ENCODE measurements around the gene ADCY5. TPM values are rescaled to one million over a fixed set of nuclear protein-coding genes. Genes with fewer than 3 reads are reported as not detected.

The ADCY5 gene
- total and polyA plus RNA-seq, 4 donors, result 0.74 to 6.6 (median 2.9) TPM

DNA sequence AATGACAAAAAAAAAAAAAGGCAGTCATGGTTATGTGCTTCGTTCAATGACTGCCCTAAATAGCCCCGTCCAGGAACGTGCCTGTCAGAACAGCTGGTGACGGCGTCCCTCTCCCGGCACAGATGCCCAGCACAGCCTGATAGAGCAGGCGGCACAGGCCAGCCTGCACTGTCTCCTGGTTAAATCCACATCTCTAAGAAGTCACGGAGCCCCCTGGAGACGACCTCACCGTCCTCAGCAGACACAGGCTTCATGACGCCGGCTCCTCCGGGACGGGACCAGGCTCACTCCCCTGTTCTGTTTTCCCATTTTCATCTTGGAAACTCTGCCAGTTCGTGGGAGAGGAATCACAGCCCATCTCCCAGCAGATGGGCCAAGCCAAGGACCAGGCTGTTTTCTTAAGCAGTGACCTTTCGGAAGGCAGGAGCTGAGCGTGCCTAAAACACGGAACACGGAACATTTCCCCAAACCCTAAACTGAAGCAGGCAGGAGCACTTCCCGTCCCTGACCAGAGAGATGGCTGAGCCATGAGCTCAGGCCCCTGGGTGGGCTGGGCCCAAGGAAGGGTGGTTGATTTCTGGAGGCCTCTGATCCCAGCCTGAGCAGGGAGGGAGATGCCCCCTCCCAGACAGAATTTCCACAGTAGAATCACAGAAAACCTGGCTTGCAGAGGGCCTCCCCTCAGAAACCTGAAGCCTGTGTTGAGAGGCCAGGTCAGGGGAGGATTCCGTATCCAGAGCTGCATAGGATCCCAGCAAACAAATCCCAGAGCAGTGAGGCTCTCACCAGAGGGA lies 35.9 kb downstream of the ADCY5 start (continued):
- TF ChIP-seq YY1 (IDR thresholded peaks at IDR 0.05), result no peak
- TF ChIP-seq, protein P1, sequence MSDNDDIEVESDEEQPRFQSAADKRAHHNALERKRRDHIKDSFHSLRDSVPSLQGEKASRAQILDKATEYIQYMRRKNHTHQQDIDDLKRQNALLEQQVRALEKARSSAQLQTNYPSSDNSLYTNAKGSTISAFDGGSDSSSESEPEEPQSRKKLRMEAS (IDR thresholded peaks at IDR 0.05), result no peak

GRCh38 chr3:123412076-123412475 lies 36.8 kb downstream of the ADCY5 start:
- 84% methylated on average over 9 of the region's 9 CpGs for WGBS
- Histone ChIP-seq H3K27me3 (ENCODE audit: control insufficient read depth in 4 of 4, insufficient read depth in 4 of 4, low read length in 3 of 4) (no peaks in the 10 kb centered on the region), H3K9ac (ENCODE audit: low read depth in 1 of 2, low read length in 2 of 2) (no peak overlapping the region), H3K4me3 (ENCODE audit: low read depth in 1 of 3, low read length in 3 of 3) (no peak overlapping the region), H3K36me3 (ENCODE audit: control insufficient read depth in 4 of 4, insufficient read depth in 3 of 4, low read depth in 1 of 4, low read length in 3 of 4) (no peaks in the 10 kb centered on the region), H3K27ac (ENCODE audit: low read depth in 1 of 2, low read length in 2 of 2) (peak overlapping the region; percentile 23 to 65), H3K4me1 (ENCODE audit: control insufficient read depth in 4 of 4, insufficient read depth in 4 of 4, low read length in 3 of 4) (peaks cover 10 to 30% (median 24%) of the 10 kb centered on the region in 4 donors), H3K9me3 (ENCODE audit: control insufficient read depth in 4 of 4, low read length in 3 of 4) (no peaks in the 10 kb centered on the region)
- TF ChIP-seq REST (IDR thresholded peaks at IDR 0.05), result no peak
- TF ChIP-seq FOXA2 (IDR thresholded peaks at IDR 0.05), result no peak
- no peak for TF ChIP-seq ZBTB33 (IDR thresholded peaks at IDR 0.05)
- TF ChIP-seq RXRA (IDR thresholded peaks at IDR 0.05), result no peak
- TF ChIP-seq HNF4A (conservative IDR thresholded peaks at IDR 0.05), result no peak
- TF ChIP-seq HNF4G (IDR thresholded peaks at IDR 0.05), result no peak
- no peak for TF ChIP-seq RAD21 (IDR thresholded peaks at IDR 0.05)
- no peak for TF ChIP-seq FOXA1 (IDR thresholded peaks at IDR 0.05)
- no peak for DNase-seq (ENCODE audit: low spot score)

GRCh38 chr3:123411340-123412040 lies 37.4 kb downstream of the ADCY5 start:
- no peak for DNase-seq (ENCODE audit: low spot score)
- 71% methylated on average over 9 of the region's 9 CpGs for WGBS
- Histone ChIP-seq H3K4me1 (ENCODE audit: control insufficient read depth in 4 of 4, insufficient read depth in 4 of 4, low read length in 3 of 4) (peaks cover 10 to 36% (median 26%) of the 10 kb centered on the region in 4 donors), H3K27me3 (ENCODE audit: control insufficient read depth in 4 of 4, insufficient read depth in 4 of 4, low read length in 3 of 4) (no peaks in the 10 kb centered on the region), H3K4me3 (ENCODE audit: low read depth in 1 of 3, low read length in 3 of 3) (no peak overlapping the region), H3K9me3 (ENCODE audit: control insufficient read depth in 4 of 4, low read length in 3 of 4) (no peaks in the 10 kb centered on the region), H3K27ac (ENCODE audit: low read depth in 1 of 2, low read length in 2 of 2) (peak overlapping the region; percentile 36 to 65), H3K9ac (ENCODE audit: low read depth in 1 of 2, low read length in 2 of 2) (no peak overlapping the region), H3K36me3 (ENCODE audit: control insufficient read depth in 4 of 4, insufficient read depth in 3 of 4, low read depth in 1 of 4, low read length in 3 of 4) (no peaks in the 10 kb centered on the region)
- no peak for TF ChIP-seq EGR1 (IDR thresholded peaks at IDR 0.05; ENCODE audit: low read depth in 2 of 2)
- TF ChIP-seq RXRA (IDR thresholded peaks at IDR 0.05), result peak in 1 of 2 donors; percentile 10
- TF ChIP-seq HNF4A (conservative IDR thresholded peaks at IDR 0.05), result peak in 1 of 2 donors; percentile 57

All from liver (tissue), 9 donors.